ENCODE results near the gene CCDC83. TPM values are rescaled to one million over a fixed set of nuclear protein-coding genes. Genes with fewer than 3 reads are reported as not detected.

CCDC83 gene
- total RNA-seq, 1 donor, result not detected

GRCh38 chr11:85875505-85875904 is 20.3 kb downstream of the CCDC83 start:
- TF ChIP-seq CTCF (IDR thresholded peaks at IDR 0.05; ENCODE audit: insufficient read depth, low read length), result no peak
- no peak overlapping the region for H3K4me3 ChIP-seq (ENCODE audit: low read depth, low read length)
- peak; percentile 28 for DNase-seq (ENCODE audit: low read depth)

- H3K4me3 ChIP-seq (ENCODE audit: low read depth, low read length), result no peak overlapping the region
- peak; percentile 31 for DNase-seq (ENCODE audit: low read depth)
- TF ChIP-seq CTCF (IDR thresholded peaks at IDR 0.05; ENCODE audit: insufficient read depth, low read length), result no peak
These were observed 29.4 kb downstream of the CCDC83 start for GRCh38 chr11:85884581-85885021.

- peak; percentile 79 for DNase-seq (ENCODE audit: low read depth)
These were observed 31.2 kb downstream of the CCDC83 start for GRCh38 chr11:85886089-85887056.

GRCh38 chr11:85889108-85889507 is 33.9 kb downstream of the CCDC83 start:
- H3K4me3 ChIP-seq (ENCODE audit: low read depth, low read length), result no peak overlapping the region
- no peak for DNase-seq (ENCODE audit: low read depth)
- TF ChIP-seq CTCF (IDR thresholded peaks at IDR 0.05; ENCODE audit: insufficient read depth, low read length), result no peak

More at GRCh38 chr11:85886089-85887056, 31.2 kb downstream of the CCDC83 start:
- H3K4me3 ChIP-seq (ENCODE audit: low read depth, low read length), result no peak overlapping the region
- TF ChIP-seq CTCF (IDR thresholded peaks at IDR 0.05; ENCODE audit: insufficient read depth, low read length), result no peak

- peak; percentile 49 for DNase-seq (ENCODE audit: low read depth)
- no peak for TF ChIP-seq CTCF (IDR thresholded peaks at IDR 0.05; ENCODE audit: insufficient read depth, low read length)
- no peak overlapping the region for H3K4me3 ChIP-seq (ENCODE audit: low read depth, low read length)
These were observed 34.7 kb downstream of the CCDC83 start for GRCh38 chr11:85889676-85890579.

GRCh38 chr11:85893395-85893794 is 38.2 kb downstream of the CCDC83 start:
- TF ChIP-seq CTCF (IDR thresholded peaks at IDR 0.05; ENCODE audit: insufficient read depth, low read length), result no peak
- DNase-seq (ENCODE audit: low read depth), result no peak
- no peak overlapping the region for H3K4me3 ChIP-seq (ENCODE audit: low read depth, low read length)
